A673 (cell line): ENCODE data around the gene CEP112.

ENCODE experiments used
- CTCF ChIP-seq: fragments of 300-800, 200-600 bp; sonication (generic); conservative IDR thresholded peaks from 2 replicates; pipeline ENCODE4 v1.5.1; 2017; ENCODE audit warnings: low read depth, mild to moderate bottlenecking, antibody characterized with exemption, low read length, moderate library complexity, mixed read lengths
- EZH2 ChIP-seq: fragments of 200-600 bp; sonication (generic); IDR thresholded peaks from 2 replicates; pipeline ENCODE4 v1.6.1; 2017; ENCODE audit warnings: borderline replicate concordance, low read depth, mild to moderate bottlenecking, mixed read lengths, antibody characterized with exemption, low read length; ENCODE audit not compliant: poor library complexity, severe bottlenecking

GRCh38 chr17:66172144-66172543 is 19.8 kb downstream of the CEP112 start:
- TF ChIP-seq CTCF (no peak), EZH2 (no peak)
